HepG2 (cell line): ENCODE data around the gene PLN. TPM values are rescaled to one million over a fixed set of nuclear protein-coding genes. Genes with fewer than 3 reads are reported as not detected.

ENCODE experiments used
- ATAC-seq: fragments of 200-7000 bp; cut with Tn5 transposase; 3 replicates; pipeline ENCODE4 v1.9.1; 2020; ENCODE audit warnings: mild to moderate bottlenecking, moderate library complexity
- BruUV-seq: library from RNA; stranded (reverse); fragments of 400-500 nt; replicated peaks from 2 replicates; lab custom pipeline; 2021; lab: Mats Ljungman, UMichigan
- CTCF ChIA-PET: fragments of 300-600 bp; formaldehyde crosslinking; extraction: SDS; loops from one replicate; lab custom pipeline; 2021; ENCODE audit warnings: low total read pairs, inconsistent platforms, low intra/inter-chr PET ratio; lab: Yijun Ruan, JAX
- POLR2A ChIA-PET: fragments of 350-600 bp; sonication (Branson Sonifier 250); formaldehyde crosslinking; loops from one replicate; lab custom pipeline; 2020; ENCODE audit warnings: antibody characterized with exemption, inconsistent platforms; lab: Yijun Ruan, JAX
- DNase-seq: peaks from one replicate; pipeline ENCODE4 v3.0.0-alpha.2; 2015; ENCODE audit warnings: low spot score
- FAIRE-seq: peaks from 3 replicates; lab custom pipeline; 2011; peaks lifted over from hg19 to GRCh38; lab: Jason Lieb, UNC
- H2AFZ ChIP-seq: one replicate; pipeline ENCODE4 v1.6.1; 2011; ENCODE audit warnings: low read length, inconsistent platforms
- H3K27ac ChIP-seq: fragments of 300-600 bp; 3 replicates; pipeline ENCODE4 v1.8.0; 2011; ENCODE audit warnings: mixed run types, mild to moderate bottlenecking, mixed read lengths, low read length, inconsistent platforms; ENCODE audit not compliant: insufficient read depth; ENCODE audit errors: extremely low read length
- H3K27me3 ChIP-seq, 2 experiments: fragments of 200-600 bp in 1 of 2; 2 replicates in 1 of 2; 3 replicates in 1 of 2; pipeline versions ENCODE4 v1.6.0 to v1.8.0; 2011; ENCODE audit warnings: low read length in 2 of 2, mild to moderate bottlenecking in 2 of 2, moderate library complexity in 2 of 2, inconsistent platforms in 1 of 2; ENCODE audit not compliant: insufficient read depth in 2 of 2, control insufficient read depth in 1 of 2
- H3K36me3 ChIP-seq, 2 experiments: fragments of 200-600 bp in 1 of 2; replicated peaks in 1 of 2; 2 replicates in 1 of 2; 3 replicates in 1 of 2; pipeline versions ENCODE4 v1.5.1 to v1.8.0; 2011; ENCODE audit warnings: low read length in 2 of 2, inconsistent platforms in 1 of 2; ENCODE audit not compliant: insufficient read depth in 2 of 2, control insufficient read depth in 1 of 2
- H3K4me1 ChIP-seq: 2 replicates; pipeline ENCODE4 v1.5.1; 2012; ENCODE audit warnings: low read length, inconsistent platforms; ENCODE audit not compliant: insufficient read depth
- H3K4me2 ChIP-seq: 2 replicates; pipeline ENCODE4 v1.6.0; 2011; ENCODE audit warnings: low read depth, low read length, inconsistent platforms
- H3K4me3 ChIP-seq, 3 experiments: fragments of 200-600 bp in 1 of 3; sonication (generic), shearing (Covaris generic) in 1 of 3; replicated peaks in 1 of 3; 2 replicates each; pipeline ENCODE4 v1.5.1; 2011 to 2016; ENCODE audit warnings: low read length in 3 of 3, inconsistent platforms in 2 of 3, low read depth in 2 of 3, mild to moderate bottlenecking in 2 of 3, control low read depth in 1 of 3, mixed read lengths in 1 of 3; ENCODE audit not compliant: insufficient read depth in 1 of 3
- H3K79me2 ChIP-seq: one replicate; pipeline ENCODE4 v1.6.1; 2011; ENCODE audit warnings: low read length, inconsistent platforms; ENCODE audit not compliant: insufficient read depth
- H3K9ac ChIP-seq: 2 replicates; pipeline ENCODE4 v1.6.0; 2011; ENCODE audit warnings: mild to moderate bottlenecking, low read depth, low read length, inconsistent platforms; ENCODE audit not compliant: insufficient read depth
- H3K9me3 ChIP-seq: 2 replicates; pipeline ENCODE4 v1.5.1; 2012; ENCODE audit warnings: mild to moderate bottlenecking, low read length
- H4K20me1 ChIP-seq: 2 replicates; pipeline ENCODE4 v1.6.0; 2011; ENCODE audit warnings: inconsistent platforms, mild to moderate bottlenecking, low read length, moderate library complexity; ENCODE audit not compliant: insufficient read depth
- CEBPB ChIP-seq: IDR thresholded peaks from 2 replicates; pipeline ENCODE4 v1.6.1; 2011; ENCODE audit warnings: low read depth, low read length, improper control_type of control experiment, borderline replicate concordance
- CREB1 ChIP-seq, 2 experiments: fragments of 450-650 bp in 1 of 2; IDR thresholded peaks; 2 replicates each; pipeline ENCODE4 v1.6.1; 2016 to 2017; ENCODE audit warnings: control low read depth in 1 of 2, mild to moderate bottlenecking in 1 of 2, missing compliant biosample characterization in 1 of 2, missing genetic modification characterization in 1 of 2
- NBN ChIP-seq: fragments of 450-650 bp; conservative IDR thresholded peaks from 2 replicates; pipeline ENCODE4 v1.6.1; 2017
- PAF1 ChIP-seq: IDR thresholded peaks from 2 replicates; pipeline ENCODE4 v1.6.1; 2016; ENCODE audit warnings: missing genetic modification reagents, missing compliant biosample characterization
- RAD21 ChIP-seq: fragments of 450-650 bp; formaldehyde crosslinking; IDR thresholded peaks from 2 replicates; pipeline ENCODE4 v1.5.0; 2020; ENCODE audit warnings: mild to moderate bottlenecking
- SMC3 ChIP-seq: IDR thresholded peaks from 2 replicates; pipeline ENCODE4 v1.6.1; 2011; ENCODE audit warnings: low read length, improper control_type of control experiment
- ZNF136 ChIP-seq: sonication (generic); formaldehyde crosslinking; IDR thresholded peaks from 2 replicates; pipeline ENCODE4 v1.8.1; 2022; ENCODE audit warnings: low read depth, mild to moderate bottlenecking, moderate library complexity, missing genetic modification reagents
- WGBS: methylation state at CpG from one replicate; pipeline ENCODE4 v1.1.6; 2017; ENCODE audit warnings: low lambda C conversion rate; 5-methylcytosine and 5-hydroxymethylcytosine counted together
- in situ Hi-C: cut with HindIII; loops from 2 replicates; pipeline ENCODE4 v1.10.0; 2017; ENCODE audit warnings: low pct_unique_long_range_greater_than_20kb; ENCODE audit not compliant: extremely low pct_ligation_motif_present
- intact Hi-C: fragments of 100-400 bp; cut with micrococcal nuclease; formaldehyde crosslinking; loops from one replicate; pipeline ENCODE4 v1.10.0; 2022; ENCODE audit not compliant: unreplicated experiment
- polyA plus RNA-seq, 8 experiments: library from polyadenylated mRNA; depleted of rRNA in 3 of 8; stranded (reverse) in 7 of 8; unstranded in 1 of 8; fragments of >200 nt; fragmentation: Illumina TruSeq in 4 of 8; extraction: Trizol in 4 of 8; gene quantifications; 2 replicates each; pipeline versions ENCODE4 v1.2.1 to v1.2.3, GENCODE V29; 2011 to 2016; ENCODE audit warnings: low read depth in 4 of 8, missing spikeins in 1 of 8, mixed read lengths in 1 of 8; ENCODE audit not compliant: insufficient read depth in 1 of 8
- total RNA-seq, 5 experiments: library from RNA; depleted of rRNA; stranded (reverse); fragments of >200 nt; fragmentation: Illumina TruSeq; extraction: Trizol; gene quantifications; 2 replicates each; pipeline ENCODE4 v1.2.3, GENCODE V29; 2016; ENCODE audit warnings: low read depth in 1 of 5
- TF ChIP-seq, protein P1 (sequence below): sonication (generic); formaldehyde crosslinking; IDR thresholded peaks from 2 replicates; pipeline ENCODE4 v1.4.0; 2020; ENCODE audit warnings: missing genetic modification reagents
- TF ChIP-seq, protein P2 (sequence below): sonication (generic); formaldehyde crosslinking; IDR thresholded peaks from 2 replicates; pipeline ENCODE4 v1.5.1; 2020; ENCODE audit warnings: mild to moderate bottlenecking, moderate library complexity, missing genetic modification reagents
- TF ChIP-seq, protein P3 (sequence below): sonication (generic); formaldehyde crosslinking; IDR thresholded peaks from 2 replicates; pipeline ENCODE4 v1.4.0; 2020; ENCODE audit warnings: mild to moderate bottlenecking, missing genetic modification reagents

PLN gene
- total and polyA plus RNA-seq, 2 of the 13 experiments (the other 11 are each of a cell fraction or from before 2014, with no cell fraction given) = not detected

DNA sequence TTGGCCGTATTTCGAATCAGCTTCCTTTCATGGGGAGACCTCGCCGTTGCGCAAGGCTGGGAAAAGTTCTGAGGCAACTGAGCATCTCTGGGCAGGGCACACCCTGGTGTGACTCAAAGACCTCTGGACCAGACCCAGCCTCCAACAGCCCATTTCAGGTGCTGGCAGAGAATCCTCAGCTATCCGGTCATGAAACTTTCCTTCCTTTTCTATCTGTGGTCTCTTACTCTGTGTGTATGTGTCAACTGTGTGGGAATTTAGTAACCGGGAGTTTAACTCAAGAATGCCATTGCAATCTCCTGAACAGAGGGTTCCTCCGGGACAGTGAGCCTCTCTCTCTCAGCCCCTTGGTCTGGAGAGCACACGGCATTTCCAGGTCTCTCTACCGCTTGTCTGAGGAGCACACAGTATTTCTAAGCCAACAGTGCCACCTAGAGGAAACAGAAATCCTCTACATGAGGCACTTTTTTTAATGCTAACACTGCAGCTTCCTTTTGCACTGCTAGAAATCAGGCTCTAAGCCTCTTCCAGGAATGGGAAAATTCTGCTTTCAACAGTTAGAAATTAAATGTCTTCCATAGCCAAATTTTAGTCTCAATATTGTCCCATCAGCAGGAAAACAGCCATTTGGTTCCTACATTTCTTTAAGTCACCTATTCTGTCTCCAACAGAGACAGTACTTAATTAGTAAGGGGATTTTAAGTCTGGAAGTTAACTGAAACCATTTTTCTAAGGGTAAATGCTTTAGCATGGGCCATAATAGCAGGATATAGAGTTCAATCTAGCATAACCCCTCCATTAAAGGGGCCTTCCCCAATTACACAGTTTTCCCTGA is 32.7 kb downstream of the PLN start (continued):
- TF ChIP-seq, protein P1, sequence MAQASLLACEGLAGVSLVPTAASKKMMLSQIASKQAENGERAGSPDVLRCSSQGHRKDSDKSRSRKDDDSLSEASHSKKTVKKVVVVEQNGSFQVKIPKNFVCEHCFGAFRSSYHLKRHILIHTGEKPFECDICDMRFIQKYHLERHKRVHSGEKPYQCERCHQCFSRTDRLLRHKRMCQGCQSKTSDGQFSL = no peak
- TF ChIP-seq RAD21 (CRISPR knock-in tag) (peak; percentile 88), PAF1 (no peak), SMC3 (peak; percentile 91)
- TF ChIP-seq, protein P2, sequence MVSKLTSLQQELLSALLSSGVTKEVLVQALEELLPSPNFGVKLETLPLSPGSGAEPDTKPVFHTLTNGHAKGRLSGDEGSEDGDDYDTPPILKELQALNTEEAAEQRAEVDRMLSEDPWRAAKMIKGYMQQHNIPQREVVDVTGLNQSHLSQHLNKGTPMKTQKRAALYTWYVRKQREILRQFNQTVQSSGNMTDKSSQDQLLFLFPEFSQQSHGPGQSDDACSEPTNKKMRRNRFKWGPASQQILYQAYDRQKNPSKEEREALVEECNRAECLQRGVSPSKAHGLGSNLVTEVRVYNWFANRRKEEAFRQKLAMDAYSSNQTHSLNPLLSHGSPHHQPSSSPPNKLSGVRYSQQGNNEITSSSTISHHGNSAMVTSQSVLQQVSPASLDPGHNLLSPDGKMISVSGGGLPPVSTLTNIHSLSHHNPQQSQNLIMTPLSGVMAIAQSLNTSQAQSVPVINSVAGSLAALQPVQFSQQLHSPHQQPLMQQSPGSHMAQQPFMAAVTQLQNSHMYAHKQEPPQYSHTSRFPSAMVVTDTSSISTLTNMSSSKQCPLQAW (CRISPR knock-in tag) = peak; percentile 60; the same call in 1 of the 2 replicates

DNA sequence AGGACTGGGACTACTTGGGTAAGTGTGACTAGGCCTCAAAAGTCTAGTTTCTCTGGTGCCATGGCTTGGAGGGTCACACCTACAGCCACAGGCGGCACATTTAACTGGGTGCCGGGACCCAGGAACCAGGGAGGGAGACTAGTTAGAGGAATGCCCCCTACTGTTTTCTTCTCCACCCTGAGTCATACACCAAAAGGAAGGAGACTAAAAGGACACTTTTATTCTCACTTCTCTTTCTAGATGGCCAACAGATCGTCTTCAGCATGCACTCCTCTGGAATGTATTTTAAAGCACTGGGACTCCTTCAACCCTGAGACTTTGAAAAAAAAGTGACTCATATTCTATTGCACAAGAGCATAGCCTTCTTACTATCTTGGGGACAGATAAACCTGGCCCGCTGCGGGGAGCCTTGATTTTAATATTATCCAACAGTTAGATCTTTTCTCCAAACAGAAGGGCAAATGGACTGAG is 33.4 kb downstream of the PLN start:
- no peaks in the 10 kb centered on the region for H3K4me1 ChIP-seq
- in situ Hi-C loops = loop anchor here (25.0 kb wide), 2 partner anchors 594 to 744 kb away; no protein-coding TSS in a partner anchor
- H3K9ac ChIP-seq = no peak overlapping the region
- peaks cover 10% of the 10 kb centered on the region; the same call in 1 of the 2 replicates for H3K9me3 ChIP-seq
- no peak overlapping the region for H2AFZ ChIP-seq
- H3K79me2 ChIP-seq = no peaks in the 10 kb centered on the region
- 38% methylated on average over 5 of the region's 5 CpGs for WGBS
- H3K27me3 ChIP-seq = no peaks in the 10 kb centered on the region; a peak in 1 of 5 replicates
- no TSS peak for BruUV-seq
- CTCF ChIA-PET = interaction anchor here (1.2 to 2.0 kb wide), 3 partner anchors 298 to 741 kb away, joined by 8 to 25 read pairs (median 16); no protein-coding TSS in a partner anchor
- no peak overlapping the region for H3K4me3 ChIP-seq
- FAIRE-seq = no peak
- POLR2A ChIA-PET = no interaction called here
- no peaks in the 10 kb centered on the region for H3K36me3 ChIP-seq
- H3K4me2 ChIP-seq = no peak overlapping the region
- TF ChIP-seq, protein P3, sequence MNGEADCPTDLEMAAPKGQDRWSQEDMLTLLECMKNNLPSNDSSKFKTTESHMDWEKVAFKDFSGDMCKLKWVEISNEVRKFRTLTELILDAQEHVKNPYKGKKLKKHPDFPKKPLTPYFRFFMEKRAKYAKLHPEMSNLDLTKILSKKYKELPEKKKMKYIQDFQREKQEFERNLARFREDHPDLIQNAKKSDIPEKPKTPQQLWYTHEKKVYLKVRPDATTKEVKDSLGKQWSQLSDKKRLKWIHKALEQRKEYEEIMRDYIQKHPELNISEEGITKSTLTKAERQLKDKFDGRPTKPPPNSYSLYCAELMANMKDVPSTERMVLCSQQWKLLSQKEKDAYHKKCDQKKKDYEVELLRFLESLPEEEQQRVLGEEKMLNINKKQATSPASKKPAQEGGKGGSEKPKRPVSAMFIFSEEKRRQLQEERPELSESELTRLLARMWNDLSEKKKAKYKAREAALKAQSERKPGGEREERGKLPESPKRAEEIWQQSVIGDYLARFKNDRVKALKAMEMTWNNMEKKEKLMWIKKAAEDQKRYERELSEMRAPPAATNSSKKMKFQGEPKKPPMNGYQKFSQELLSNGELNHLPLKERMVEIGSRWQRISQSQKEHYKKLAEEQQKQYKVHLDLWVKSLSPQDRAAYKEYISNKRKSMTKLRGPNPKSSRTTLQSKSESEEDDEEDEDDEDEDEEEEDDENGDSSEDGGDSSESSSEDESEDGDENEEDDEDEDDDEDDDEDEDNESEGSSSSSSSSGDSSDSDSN (CRISPR knock-in tag) = no peak
- TF ChIP-seq CREB1 (IDR thresholded peaks at IDR 0.05) (no peak), CREB1 (CRISPR knock-in tag; IDR thresholded peaks at IDR 0.05) (no peak), NBN (no peak), ZNF136 (no peak), CEBPB (0 out of 2 replicates have a peak, but pooled peaks have one; percentile 15)
- H4K20me1 ChIP-seq = no peaks in the 10 kb centered on the region
- no peak overlapping the region for H3K27ac ChIP-seq
- peak; percentile 29 for ATAC-seq
- intact Hi-C loops = loop anchor here (2.0 to 10.0 kb wide), 2 partner anchors 17 to 1127 kb away; no protein-coding TSS in a partner anchor
- no peak for DNase-seq
